Stimulated activated CD4-positive, alpha-beta T cell treated with anti-CD3 and anti-CD28 coated beads, TNF-alpha, amount 100 ng/mL, for 1 hour (primary cell): Measurements from ENCODE around the gene SULT1A1.
"Not testable (repeated sequence)": the region's sequence is repeated elsewhere in the genome, so short reads cannot be mapped to it uniquely, and the experiment has no call there.

Experiments
- DNase-seq, 3 donors: peaks; one replicate each; pipeline ENCODE4 v3.0.0-alpha.2; 2020; ENCODE audit warnings: low read depth in 3 of 3, low spot score in 1 of 3

Gene SULT1A1

GRCh38 chr16:28591355-28591754 lies 18.5 kb downstream of the SULT1A1 start:
- DNase-seq = no peak

GRCh38 chr16:28590384-28591340 lies 19.2 kb downstream of the SULT1A1 start:
- DNase-seq = no peak

GRCh38 chr16:28589930-28590329 lies 19.9 kb downstream of the SULT1A1 start:
- no peak for DNase-seq

GRCh38 chr16:28589069-28589468 lies 20.8 kb downstream of the SULT1A1 start:
- no peak for DNase-seq

GRCh38 chr16:28587386-28587785 lies 22.5 kb downstream of the SULT1A1 start:
- DNase-seq = no peak

GRCh38 chr16:28586466-28586865 lies 23.4 kb downstream of the SULT1A1 start:
- DNase-seq = no peak

GRCh38 chr16:28585674-28586073 lies 24.2 kb downstream of the SULT1A1 start:
- DNase-seq = no peak

- DNase-seq = no peak
Observed at GRCh38 chr16:28580726-28581315, 29.0 kb downstream of the SULT1A1 start.

- no peak for DNase-seq
Observed at GRCh38 chr16:28575446-28576109, 34.3 kb downstream of the SULT1A1 start.

GRCh38 chr16:28574925-28575324 lies 34.9 kb downstream of the SULT1A1 start:
- DNase-seq = no peak

GRCh38 chr16:28573738-28574718 lies 35.8 kb downstream of the SULT1A1 start:
- no peak for DNase-seq

GRCh38 chr16:28572696-28573510 lies 36.9 kb downstream of the SULT1A1 start:
- DNase-seq = no peak

GRCh38 chr16:28569968-28570752 lies 39.7 kb downstream of the SULT1A1 start:
- no peak for DNase-seq

- DNase-seq = no peak
Observed at GRCh38 chr16:28569021-28569420, 40.8 kb downstream of the SULT1A1 start.

- DNase-seq = no peak
Observed at GRCh38 chr16:28567292-28567691, 42.6 kb downstream of the SULT1A1 start.

- DNase-seq = not testable (repeated sequence)
Observed at GRCh38 chr16:28566233-28566925, 43.5 kb downstream of the SULT1A1 start.

- DNase-seq = no peak
Observed at GRCh38 chr16:28563218-28563617, 46.6 kb downstream of the SULT1A1 start.

GRCh38 chr16:28562199-28562598 lies 47.6 kb downstream of the SULT1A1 start:
- no peak for DNase-seq
